ENCODE results near the gene ARHGAP31.

DNA sequence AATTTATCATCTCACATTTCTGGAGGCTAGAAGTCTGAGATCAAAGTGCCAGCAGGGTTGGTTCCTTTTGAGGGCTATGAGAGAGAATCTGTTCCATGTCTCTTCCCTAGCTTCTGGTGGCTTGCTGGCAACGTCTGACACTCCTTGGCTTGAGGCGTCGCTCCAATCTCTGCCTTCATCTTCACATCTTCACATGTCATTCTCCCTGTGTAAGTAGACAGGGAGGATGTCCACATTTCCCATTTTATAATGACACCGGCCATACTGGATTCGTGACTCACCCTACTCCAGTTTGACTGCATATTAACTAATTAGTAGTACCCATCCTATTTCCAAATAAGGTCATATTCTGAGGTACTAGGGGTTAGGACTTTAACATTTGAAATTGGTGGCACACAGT is 17.5 kb upstream of the ARHGAP31 start:
- TF ChIP-seq, protein P1, sequence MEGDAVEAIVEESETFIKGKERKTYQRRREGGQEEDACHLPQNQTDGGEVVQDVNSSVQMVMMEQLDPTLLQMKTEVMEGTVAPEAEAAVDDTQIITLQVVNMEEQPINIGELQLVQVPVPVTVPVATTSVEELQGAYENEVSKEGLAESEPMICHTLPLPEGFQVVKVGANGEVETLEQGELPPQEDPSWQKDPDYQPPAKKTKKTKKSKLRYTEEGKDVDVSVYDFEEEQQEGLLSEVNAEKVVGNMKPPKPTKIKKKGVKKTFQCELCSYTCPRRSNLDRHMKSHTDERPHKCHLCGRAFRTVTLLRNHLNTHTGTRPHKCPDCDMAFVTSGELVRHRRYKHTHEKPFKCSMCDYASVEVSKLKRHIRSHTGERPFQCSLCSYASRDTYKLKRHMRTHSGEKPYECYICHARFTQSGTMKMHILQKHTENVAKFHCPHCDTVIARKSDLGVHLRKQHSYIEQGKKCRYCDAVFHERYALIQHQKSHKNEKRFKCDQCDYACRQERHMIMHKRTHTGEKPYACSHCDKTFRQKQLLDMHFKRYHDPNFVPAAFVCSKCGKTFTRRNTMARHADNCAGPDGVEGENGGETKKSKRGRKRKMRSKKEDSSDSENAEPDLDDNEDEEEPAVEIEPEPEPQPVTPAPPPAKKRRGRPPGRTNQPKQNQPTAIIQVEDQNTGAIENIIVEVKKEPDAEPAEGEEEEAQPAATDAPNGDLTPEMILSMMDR (IDR thresholded peaks at IDR 0.05; ENCODE audit: low read depth, low read length, poor library complexity, severe bottlenecking) = no peak
- no peak for TF ChIP-seq EZH2phosphoT487 (IDR thresholded peaks at IDR 0.05; ENCODE audit: borderline replicate concordance, low read length)
